NCI-H1694 treated with DMSO at 0.1 percent for 48 hours (cell line): ENCODE results near the gene COA7.

Experiments used
- DNase-seq: peaks from one replicate; lab custom pipeline; 2025; lab: John Stamatoyannopoulos, UW

COA7 gene

DNA sequence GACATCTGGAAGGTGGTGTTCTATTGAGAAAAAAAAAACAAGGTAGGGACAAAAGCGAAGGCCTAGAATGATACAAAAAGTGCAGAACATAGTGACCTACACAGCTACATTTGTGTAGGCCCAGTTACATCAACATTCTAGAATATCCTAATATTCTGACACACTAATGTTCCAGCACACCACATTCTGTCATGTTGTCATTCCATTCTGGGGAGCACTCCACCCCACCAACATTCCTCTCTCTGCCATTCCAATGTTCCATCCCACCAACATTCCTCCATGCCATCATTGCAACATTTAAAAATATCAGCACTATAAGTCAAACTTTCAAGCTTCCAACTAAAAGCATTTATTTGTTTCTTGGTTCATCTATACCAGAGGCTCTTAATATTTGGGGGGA, 28.5 kb downstream of the COA7 start:
- DNase-seq: no peak

DNA sequence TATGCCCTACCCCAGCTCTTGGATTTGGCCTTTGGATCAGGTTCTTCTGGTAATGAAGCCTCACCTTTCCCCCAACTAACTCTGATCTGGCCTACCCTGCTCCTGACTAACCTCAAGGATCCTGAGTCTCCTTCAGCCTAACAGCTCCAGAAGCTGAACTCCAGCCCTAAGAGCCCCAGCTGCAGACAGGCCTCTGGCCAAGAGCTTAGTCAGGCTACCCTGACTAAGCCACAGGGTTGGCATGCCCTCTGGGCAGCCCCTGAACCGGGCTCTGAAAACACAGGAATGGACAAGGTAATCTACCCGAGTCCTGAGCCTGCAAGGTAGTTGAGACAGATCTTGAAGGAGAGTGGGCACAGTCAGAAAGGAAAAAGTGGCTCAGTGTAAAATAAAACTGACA, 29.4 kb downstream of the COA7 start:
- no peak for DNase-seq

DNA sequence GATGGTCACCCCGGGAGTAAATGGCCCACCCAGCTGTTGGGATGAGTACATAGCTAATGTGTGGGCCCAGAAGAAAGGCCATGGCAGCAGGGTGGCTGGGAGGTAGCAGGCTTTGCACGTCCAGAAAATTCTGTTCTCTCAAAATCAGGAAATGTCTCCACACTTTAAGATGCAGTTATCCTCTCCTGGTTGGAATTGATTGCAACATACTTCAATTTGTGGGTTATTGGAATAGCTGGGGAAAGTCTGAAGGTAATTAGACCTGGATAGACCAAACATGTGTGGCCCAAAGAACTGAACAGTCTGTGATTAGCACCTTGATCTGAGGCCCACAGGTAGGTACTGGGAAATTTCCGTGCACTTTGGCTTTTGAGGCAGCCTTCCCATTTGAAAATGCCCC, 30.2 kb downstream of the COA7 start:
- no peak for DNase-seq

DNA sequence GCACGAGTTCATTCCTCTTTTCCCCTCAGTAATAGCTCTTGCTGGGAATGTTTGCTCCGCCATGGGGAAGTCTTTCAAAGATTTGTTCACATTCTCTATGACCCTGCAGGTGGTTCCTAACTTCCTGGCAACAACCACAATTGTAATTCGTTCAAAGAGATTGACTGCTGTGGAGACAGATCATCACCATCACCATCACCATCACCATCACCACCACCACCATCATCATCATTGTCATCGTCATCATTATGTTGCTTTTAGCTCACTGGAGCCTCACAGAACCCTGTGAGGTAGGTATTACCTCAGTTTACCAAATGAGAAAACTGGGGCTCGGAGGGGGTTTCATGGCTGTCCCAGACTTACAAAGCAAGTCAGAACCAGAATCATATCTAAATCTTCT, 30.9 kb downstream of the COA7 start:
- DNase-seq: no peak

DNA sequence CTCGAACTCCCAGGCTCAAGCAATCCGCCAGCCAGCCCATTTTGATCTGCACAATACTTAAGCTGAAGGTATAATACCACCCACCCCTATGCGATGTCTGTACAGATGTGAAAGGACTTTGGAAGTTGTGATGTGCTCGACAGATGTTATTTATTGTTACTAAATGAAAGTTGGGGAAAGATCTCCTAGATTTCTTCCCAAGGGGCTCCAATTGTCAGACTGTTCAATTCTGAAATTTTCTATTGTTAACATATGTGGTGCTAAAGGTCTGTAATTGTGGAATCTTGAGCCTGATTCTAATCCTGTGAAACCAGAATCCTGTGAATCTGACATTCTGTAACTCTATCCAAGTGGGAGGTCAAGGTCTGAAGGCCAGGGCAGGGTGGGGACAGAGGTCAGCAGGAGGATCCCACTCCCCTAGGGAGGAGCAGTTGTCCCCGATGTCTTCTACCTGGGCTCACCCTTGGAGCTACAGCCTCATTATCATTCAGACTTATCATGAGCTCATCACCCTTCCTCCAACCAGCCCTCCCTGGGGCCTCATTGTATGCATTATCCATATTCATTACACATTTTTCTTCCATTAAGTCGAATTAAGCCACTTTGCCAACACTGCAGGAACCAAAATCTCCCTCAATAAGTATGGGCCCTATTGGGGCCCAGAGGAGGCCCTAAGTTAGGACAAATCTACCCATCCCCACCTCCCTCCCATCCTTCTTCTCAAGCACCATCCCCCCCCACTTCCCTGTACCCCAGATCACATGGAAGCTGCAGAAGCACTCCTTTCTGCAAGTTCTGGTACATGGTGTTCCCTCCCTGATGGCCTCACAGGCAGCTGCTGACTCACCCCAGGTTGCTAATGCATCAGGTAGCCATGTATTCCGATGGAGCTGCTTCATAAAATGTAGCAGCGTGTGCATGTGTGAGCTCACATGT, 32.9 kb downstream of the COA7 start:
- no peak for DNase-seq

DNA sequence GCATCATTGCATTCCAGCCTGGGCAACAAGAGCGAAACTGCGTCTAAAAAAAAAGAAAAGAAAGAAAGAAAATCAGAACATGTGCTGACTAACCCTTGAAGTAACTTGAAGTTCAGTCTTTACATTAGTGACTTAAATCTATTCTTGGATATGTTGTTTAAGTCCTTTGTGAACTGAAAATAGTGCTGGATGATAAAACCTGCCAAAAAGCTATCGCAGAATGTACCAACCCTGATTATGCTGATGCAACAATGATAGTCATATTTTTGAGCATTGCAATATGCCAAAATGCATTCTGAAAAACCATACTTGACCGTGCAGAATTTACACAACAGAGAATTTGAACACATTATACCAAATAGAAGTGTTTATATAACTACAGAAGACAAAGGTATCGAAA, 34.4 kb downstream of the COA7 start:
- DNase-seq: no peak

DNA sequence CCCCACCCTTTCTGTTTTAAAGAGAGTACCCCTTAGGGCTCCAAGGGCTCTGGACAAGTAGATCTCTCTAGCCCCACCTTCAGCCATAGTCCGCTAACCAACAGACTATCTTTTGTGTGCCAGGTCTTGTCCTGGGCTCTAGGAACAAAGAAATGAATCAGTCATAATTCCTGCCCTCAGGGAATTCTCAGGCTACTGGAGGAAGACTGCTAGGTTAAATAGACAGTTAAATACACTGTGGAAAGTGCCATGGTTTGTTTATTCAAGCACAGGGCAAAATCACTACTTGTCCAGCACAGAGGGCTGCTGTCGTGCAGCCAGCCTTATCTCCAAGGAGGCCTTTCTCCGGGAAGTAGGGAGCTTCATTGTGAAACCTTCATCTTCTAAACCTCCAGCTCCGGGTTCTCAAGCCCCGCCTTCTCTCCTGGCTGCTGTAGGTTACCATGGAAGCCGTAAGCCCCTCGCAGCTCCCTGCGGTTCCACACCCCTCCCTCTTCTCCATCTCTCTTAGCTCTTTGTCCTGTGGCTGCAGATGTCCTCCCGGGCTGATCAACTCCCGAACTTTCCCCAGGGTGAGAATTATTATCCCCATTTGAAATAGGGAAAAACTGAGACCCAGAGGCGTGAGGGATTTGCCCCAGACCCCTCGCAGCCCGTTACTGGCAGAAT, 35.4 kb downstream of the COA7 start:
- no peak for DNase-seq

DNA sequence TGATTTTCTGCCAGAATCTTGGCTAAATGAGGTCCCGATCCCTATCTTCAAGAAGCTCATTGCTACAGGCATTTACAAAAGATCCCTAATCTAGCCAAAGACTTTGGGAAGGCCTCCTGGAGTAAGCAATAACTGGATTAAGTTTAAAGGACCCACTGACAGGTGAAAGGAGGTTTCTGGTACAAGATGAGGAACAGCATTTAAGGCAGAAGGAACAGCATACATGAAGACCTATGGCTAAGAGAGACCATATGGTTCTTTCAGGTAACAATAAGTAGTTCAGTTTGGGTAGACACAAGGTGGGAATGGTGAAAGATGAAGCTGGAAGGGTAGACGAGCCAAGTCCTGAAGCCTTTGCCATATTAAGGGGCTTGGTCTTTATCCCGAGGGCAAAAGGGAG, 37.3 kb downstream of the COA7 start:
- no peak for DNase-seq

DNA sequence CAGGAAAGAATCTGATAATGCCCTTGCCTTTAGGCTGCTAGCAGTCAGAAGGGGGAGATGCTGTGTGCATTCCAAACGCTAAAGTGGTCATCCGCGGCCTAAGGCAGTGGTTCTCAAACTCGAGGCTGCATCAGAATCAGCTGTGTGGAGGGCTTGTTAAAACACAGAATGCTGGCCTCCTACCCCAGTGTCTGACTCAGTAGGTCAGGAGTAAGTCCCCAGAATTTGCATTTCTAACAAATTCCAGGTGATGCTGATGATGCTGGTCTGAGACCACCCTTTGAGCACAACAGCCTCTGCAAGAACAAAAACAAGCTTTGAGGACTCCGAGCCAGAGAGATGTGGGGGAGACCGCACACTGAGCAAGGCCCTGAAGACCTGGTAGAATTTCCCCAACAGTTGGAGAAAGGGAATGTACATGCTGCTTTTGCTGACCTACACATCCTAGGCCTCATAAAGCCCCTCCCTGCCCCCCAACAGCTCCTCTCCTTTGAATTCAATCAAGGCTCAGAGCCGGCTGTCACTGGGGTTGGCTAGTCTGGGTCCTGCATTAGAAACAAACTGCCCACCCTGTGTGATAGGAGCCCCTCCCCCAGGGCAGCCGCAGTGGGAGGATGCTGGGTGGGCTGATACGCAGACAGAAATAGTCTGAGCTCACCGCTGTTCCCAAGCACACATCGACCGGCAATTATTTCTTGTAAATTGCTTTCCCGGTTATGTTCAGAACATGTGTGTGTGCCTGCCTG, 38.1 kb downstream of the COA7 start:
- no peak for DNase-seq

DNA sequence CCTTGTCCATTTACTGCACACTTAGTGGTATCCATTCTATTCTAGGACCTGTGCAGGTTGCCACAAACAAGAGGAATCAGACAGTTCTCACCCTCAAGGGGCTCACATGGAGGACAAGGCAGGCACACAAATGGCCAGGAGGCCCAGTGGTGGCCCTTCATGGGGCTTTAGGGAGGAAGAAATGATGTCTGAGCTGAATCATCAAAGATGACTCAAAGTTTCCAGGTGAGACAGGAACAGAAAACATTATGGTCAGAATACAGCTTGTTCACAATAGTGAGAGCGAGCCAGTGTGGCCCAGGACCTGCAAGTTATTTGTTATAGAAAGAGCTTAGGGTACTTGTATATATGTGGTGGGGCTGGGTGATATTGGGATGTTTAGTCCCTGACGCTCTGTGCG, 38.8 kb downstream of the COA7 start:
- no peak for DNase-seq

DNA sequence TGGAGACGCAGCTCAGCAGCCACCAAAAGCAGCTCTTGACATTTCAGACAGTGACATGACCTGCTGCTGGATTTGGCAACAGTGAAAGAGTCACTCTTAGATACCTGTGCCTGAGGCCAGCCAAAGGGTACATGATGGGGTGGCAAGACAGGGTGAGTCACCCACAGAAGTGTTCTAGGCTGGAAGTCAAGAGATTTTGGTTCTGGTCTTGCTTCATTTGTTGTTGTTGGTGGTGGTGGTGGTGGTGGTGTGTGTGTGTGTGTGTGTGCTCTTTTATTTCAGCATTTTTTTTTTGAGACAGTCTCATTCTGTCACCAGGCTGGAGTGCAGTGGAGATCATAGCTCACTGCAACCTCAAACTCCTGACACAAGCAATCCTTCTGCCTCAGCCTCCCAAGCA, 39.4 kb downstream of the COA7 start:
- DNase-seq: no peak

DNA sequence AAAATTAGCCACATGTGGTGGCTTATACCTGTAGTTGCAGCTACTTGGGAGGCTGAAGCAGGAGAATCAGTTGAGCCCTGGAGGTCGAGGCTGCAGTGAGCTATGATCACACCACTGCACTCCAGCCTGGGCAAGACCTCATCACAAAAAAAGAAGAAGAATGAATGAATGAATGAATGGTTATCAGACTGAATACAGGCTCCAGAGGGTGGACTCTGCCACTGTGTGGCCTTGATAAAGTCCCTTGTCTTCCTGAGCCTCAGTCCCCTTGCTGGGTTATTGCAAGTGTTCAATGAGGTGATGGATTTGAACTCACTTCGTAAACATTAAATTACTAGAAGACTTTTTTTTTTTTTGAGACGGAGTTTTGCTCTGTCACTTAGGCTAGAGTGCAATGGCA, 40.4 kb downstream of the COA7 start:
- no peak for DNase-seq

DNA sequence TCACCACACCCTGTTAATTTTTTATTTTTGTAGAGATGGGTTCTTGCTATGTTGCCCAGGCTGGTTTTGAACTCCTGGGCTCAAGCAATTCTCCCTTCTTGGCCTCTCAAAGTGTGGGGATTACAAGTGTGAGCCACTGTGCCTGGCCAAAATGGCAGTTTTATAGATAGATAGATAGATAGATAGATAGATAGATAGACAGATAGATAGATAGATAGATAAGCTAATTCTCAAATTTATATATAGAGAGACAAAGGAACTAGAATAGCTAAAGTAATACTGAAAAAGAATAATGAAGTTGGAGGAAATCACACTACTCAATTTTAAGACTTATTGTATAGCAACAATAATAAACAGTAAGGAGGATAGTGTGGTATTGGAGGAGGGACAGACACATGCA, 44.1 kb downstream of the COA7 start:
- no peak for DNase-seq

DNA sequence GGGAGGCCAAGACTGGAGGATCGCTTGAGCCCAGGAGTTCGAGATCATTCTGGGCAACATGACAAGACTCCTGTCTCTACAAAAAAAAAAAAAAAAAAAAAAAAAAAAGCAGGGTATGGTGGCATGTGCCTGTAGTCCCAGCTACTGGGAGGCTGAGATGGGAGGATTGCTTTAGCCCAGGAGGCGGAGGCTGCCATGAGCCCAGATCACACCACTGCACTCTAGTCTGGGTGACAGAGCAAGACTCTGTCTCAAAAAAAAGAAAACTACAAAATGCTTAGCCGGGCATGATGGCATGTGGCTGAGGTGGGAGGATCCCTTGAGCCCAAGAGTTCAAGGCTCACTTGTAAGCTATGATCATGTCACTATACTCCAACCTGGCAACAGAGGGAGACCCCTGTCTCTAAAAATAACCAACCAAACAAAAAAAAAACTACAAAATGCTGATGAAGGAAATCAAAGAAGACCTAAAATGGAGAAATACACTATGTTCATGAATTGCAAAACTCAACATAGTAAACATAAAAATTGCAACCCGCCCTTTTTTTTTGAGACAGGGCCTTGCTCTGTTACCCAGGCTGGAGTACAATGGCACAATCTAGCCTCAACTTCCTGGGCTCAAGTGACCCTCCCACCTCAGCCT, 44.8 kb downstream of the COA7 start:
- DNase-seq: no peak

DNA sequence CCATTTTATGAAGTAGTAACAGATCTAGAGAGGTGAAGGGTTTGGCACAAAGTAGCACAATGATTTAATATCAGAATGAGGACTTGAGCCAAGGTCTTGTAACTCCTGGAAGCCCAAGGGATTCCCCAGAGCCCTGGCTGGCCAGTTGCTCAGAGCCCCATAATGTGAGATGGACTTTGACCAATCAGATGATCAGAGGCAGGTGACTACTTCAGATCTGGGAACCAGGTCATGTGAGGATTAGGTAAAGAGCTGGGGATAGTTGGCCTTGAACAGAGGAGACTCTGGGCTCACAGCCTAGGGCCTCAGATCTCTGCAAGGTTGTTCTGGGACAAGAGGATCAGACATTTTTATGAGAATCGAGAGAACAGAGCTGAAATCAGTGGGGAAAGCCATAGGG, 46.2 kb downstream of the COA7 start:
- no peak for DNase-seq

DNA sequence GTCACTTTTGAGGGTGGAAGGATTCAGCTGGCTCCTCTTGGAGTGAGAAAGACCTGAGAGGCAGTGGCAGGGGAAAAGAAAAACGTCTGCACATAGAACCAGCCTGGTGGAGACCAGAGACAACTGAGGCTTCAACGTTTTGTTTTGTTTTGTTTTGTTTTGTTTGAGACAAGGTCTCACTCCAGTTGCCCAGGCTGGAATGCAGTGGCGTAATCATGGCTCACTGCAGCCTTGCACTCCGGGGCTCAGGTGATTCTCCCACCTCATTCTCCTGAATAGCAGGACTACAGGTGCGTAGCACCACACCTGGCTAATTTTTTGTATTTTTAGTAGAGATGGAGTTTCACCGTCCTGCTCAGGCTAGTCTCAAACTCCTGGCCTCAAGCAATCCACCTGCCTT, 52.9 kb downstream of the COA7 start:
- DNase-seq: no peak

DNA sequence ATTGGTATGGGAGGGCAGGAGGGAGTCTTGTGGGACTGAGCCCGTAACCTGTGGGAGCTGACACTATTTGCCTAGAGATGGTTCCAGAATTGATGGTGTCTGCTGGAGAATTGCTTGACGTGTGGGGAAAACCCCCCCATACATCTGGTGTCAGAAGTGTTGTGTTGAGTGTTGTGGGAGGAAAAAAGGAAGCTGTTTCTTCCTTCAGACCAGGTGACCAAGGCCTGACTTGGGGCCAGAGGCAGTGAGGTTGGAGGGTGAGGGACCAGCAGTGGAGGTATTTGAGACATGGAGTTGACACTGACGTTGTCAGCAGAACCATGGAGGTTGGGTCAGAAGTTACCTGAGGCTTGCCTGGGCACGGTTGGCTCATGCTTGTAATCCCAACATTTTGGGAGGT, 56.8 kb downstream of the COA7 start:
- no peak for DNase-seq

DNA sequence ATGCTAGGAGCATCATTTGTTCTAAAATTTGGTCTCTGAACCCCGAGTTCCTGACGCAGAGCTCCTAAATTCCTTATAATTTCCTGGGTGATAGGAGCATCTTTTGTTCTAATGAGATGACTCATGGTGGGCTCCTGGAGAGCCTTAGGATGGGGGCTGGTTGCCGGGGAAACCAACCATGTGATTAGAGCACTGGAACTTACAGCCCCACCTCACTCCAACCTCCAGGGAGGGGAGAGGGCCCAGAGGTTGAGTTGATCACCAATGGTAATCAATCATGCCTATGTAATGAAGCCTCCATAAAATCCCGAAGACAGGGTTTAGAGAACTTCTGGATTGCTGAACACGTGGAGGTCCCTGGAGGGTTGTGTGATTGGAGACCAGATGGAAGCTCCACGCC, 57.5 kb downstream of the COA7 start:
- DNase-seq: peak; percentile 47

DNA sequence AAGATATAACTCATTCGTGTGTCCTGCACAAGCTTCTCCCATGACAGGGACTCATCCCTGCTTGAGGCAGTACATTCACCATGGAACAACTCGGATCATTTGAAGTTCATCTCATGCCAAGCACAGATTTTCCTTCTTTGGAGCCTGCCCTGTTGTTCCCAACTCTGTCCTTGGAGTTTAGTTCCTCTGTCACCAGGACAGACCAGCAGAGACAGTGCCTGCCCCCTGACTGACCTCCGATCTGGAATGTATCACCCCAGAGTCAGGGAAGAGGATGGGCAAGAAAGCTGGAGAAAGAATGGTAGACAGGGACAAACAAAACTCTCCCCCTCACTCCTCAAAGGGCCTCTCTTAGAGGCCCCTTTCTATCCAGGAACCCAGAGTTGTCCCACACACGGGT, 60.2 kb downstream of the COA7 start:
- no peak for DNase-seq

DNA sequence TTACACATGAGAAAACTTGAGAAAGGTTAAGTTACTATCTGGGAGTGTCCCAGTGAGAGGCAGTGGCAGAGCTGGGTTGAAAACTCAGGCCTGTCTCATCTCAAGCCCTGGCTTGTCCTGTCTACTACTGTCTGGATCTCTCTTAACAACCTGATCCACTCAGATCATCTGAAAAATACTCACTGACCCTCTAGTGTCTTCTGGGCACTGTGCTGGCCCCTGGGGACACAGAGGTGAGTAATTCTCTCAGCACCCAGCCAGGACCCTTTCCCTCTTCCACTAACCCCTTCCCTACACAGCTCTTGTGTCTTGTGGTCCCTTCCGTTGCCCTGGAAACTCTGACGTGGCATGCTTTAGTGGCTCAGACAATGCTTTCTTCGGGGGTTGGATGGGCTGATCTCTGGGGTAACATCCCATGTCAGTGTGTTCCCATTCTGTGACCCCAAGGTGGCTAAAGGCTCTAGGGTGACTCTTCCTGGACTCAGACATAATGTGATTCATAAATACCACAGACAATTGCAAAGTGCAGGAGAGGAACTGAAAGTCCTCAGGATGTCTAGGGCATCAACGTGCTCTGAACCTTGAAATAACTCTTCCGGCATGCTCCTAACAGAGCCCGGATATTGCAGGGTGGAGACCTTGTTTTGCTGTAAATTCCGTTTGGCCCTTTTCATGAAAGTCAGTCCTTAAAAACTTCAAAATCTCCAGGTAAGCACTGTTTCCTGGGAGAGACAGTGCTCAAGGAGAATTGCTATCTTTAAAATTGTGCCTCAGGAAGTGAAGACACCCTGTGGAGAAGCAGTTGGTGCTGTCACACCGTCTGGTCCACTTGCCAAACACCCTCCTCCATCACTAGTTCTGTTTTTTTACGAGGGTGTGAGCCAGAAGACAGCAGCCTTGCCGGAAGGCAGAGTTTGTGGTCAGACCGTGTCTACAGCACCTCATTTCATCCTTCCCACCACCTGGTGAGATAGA, 61.1 kb downstream of the COA7 start:
- no peak for DNase-seq
